Renal cortical epithelial cell (primary cell): ENCODE measurements around the gene NOC4L. TPM values are rescaled to one million over a fixed set of nuclear protein-coding genes. Genes with fewer than 3 reads are reported as not detected.
A peak's percentile ranks its signal among the peaks of the same experiment; 100 is the strongest.
"Not testable (repeated sequence)": the region's sequence is repeated elsewhere in the genome, so short reads cannot be mapped to it uniquely, and the experiment has no call there.

Source experiments
- DNase-seq: peaks from one replicate; pipeline ENCODE4 v3.0.0-alpha.2; 2011; ENCODE audit warnings: low read depth
- total RNA-seq: library from RNA; depleted of rRNA; stranded (reverse); fragments of >200 nt; gene quantifications from 2 replicates; pipeline ENCODE4 v1.2.3, GENCODE V29; 2014

The NOC4L gene
- total RNA-seq, 1 donor from 2014 or later, result 16.9 TPM

DNA sequence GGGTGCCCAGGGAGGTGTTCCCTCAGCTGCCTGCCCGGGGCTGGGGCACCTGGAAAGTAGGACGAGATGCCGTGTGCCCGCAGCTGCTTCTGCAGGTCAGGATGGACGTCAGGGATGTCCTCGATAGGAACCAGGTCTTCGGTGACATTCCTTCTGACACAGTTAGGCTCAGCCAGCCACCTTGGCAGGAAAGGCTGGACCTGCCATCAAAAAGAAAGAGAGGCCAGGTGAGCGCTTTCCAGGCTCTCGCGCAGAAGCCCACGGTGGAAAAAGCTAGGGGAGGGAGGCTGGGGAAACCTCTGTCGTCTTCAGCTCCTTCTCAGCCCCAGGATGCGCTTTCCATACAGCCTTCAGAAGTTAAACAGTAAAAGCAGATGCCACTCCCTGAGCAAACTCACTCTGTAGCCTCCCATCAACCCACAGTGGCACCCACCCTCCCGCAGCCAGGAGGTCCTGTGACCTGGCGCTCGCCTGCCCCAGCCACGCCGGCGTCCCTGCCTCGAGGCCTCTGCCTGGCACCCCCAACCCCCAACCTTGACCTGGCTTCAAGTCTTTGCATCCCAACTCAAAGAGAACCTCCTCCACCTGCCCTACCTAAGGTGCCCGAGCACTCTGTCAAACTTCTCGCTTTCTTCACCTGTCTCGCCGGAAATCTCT is 1.4 kb upstream of the NOC4L start:
- DNase-seq, result no peak

DNA sequence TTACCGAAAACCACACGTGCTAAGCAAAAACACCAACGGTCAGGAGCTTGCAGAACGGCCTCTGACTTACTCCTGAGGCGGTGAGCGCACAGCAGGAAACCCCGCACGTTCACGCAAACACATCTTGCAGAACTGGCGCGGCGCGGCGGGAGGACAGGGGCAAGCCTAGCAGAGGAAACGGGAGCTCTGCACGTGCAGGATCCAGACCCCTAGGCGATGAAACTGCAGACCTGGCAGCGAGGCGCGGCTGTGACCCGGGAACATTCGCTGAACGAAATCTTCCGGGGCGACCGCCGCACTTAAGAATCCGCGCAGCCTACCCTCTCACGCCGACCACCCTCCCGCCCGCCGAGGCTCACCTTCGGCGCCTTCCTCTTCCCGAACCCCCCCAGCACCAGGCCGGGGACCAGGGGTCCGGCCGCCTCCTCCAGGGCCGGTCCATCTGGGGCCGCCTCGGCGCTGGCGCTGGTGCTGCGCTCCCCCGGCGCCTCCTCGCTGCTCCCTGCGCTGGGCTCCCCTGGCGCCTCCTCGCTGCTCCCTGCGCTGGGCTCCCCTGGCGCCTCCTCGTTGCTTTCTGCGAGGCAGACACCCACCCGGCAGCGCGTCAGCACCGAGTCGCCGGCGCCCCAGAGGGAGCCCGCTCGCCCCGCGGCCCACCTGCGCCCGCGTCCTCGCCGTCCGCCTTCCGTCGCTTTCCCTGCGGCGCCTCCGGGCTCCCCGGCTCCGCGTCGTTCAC is 753 bp upstream of the NOC4L start:
- no peak for DNase-seq

DNA sequence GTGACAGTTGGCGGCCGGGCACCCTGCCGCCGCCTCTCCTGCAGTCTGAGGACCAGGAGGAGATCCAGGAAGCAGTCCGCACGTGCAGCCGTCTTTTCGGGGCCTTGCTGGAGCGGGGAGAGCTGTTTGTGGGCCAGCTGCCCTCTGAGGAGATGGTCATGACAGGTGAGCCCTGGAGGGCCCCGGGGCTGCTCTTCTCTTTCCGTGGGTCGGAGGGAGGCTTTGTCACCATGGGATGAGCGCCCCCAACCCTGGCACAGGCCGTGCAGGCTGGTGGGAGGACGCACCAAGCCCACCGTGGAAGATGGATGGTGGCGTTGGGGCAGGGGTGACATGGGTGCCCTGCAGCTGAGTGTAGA is 532 bp downstream of the NOC4L start:
- DNase-seq, result no peak

DNA sequence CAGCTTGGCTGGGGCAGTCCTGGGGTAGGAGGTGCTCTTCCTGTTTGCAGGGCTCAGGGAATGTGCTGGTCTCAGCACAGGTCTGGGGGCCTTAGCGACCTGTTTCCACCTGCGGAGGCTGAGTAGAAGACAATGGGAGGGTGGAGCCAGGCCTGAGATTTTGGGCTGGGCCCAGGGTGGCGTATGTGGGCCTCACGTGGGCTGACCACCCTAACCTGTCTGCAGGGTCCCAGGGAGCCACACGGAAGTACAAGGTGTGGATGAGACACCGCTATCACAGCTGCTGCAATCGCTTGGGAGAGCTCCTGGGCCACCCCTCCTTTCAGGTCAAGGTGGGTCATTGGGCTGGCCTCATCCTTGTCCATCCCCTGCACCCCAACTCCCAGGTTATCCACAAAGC is 1.1 kb downstream of the NOC4L start:
- no peak for DNase-seq

DNA sequence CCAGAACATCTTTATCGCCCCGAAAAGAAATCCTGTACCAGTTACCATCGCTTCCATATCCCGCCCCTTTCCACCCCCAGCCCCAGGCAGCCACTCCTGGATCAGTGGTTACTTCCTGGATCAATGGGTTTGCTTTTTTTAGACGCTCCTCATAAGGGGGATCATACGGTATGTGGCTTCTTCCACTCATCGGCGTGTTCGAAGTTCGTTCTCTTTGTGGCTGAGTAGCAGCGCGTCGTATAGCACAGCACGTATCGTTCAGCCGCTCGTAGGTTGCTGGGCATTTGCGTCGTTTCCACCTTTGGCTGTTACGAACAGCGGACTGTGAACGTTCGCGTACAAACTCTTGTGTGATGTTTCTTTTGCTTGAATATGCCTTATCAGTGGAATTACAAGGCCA is 1.8 kb downstream of the NOC4L start:
- no peak for DNase-seq

DNA sequence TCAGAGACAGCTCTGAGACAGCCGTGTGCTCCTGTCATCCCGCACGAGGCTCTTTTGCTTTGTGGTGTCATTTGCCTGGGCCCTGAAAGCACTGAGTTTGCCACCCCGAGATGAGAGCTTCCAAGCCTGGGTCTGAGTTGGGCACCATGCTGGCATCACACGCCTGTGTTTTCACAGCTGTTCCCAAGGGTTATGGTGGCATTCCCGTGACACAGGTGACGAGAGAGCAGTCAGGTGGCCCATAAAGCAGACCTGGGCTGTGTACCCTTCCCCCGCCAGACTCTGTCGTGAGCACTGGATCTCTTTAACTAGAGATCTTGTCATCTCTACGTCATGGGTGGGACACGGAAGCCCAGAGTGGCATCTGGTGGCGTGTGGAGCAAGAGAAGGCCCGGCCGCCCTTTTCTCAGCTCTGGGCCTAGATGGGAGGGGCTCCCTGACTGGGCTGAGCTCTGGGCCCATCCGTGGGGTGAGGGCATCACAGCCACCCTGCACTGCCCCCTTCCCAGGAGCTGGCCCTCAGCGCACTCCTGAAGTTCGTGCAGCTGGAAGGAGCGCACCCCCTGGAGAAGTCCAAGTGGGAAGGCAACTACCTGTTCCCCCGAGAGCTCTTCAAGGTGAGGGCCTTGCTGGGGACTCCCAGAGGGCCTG is 2.6 kb downstream of the NOC4L start:
- DNase-seq, result no peak

DNA sequence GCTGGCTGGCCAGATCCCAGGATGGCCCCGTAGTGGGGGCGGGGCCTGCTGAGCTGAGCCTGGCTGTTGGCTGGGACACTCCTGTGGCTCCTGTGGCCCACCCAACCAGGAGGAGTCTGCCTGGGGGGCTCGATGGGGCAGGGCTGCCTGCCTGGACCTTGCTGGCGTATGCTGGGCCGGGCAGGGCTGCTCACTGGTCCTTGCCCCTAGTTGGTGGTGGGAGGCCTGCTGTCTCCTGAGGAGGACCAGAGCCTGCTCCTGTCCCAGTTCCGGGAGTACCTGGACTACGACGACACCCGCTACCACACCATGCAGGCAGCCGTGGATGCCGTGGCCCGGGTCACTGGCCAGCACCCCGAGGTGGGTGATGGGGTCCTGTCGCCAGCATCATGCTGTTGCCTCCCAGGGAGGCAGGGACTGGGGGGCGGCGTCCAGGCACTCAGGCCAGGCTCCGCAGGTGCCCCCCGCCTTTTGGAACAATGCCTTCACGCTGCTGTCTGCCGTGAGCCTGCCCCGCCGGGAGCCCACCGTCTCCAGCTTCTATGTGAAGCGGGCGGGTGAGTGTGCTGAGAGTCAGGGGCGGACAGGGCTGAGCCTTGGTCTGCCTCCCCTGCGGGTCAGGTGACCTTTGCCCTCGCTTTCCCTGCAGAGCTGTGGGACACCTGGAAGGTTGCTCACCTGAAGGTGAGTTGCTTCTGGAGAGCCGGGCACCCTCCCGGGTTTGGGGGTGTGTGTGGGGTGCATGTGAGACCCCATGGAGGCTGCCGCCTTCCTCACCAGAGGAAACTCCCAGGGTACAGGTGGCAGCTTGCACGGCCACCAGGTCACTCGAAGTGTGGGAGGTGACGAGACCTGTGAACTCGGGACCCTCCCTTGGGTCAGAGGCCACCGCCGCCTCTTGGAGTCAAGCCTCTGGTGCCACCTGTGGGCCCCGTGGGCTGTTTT is 3.4 kb downstream of the NOC4L start:
- DNase-seq, result no peak

DNA sequence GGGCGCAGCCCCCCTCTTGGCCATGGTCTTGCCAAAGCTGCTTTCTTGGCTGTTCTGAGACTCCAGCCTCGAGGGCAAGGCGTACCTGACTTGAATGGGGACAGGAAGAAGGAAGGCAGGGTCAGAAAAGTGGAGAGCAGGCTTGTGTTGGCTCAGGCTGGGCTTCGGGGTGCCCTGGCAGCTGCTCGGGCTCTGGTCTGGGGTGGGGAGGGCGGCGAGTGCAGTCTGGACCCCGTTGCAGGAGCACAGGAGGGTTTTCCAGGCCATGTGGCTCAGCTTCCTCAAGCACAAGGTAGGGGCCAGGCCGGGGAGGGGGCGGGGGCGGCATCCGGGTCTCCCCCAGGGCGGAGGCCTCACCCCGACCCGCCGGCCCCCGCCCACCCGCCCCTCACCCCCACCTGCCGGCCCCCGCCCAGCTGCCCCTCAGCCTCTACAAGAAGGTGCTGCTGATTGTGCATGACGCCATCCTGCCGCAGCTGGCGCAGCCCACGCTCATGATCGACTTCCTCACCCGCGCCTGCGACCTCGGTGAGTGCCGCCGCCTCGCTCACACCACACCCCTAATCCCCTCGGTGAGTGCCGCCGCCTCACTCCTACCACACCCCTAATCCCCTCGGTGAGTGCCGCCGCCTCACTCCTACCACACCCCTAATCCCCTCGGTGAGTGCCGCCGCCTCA is 4.2 kb downstream of the NOC4L start:
- no peak for DNase-seq

DNA sequence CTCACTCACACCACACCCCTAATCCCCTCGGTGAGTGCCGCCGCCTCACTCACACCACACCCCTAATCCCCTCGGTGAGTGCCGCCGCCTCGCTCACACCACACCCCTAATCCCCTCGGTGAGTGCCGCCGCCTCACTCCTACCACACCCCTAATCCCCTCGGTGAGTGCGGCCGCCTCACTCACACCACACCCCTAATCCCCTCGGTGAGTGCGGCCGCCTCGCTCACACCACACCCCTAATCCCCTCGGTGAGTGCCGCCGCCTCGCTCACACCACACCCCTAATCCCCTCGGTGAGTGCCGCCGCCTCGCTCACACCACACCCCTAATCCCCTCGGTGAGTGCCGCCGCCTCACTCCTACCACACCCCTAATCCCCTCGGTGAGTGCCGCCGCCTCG is 5.3 kb downstream of the NOC4L start:
- DNase-seq, result not testable (repeated sequence)

DNA sequence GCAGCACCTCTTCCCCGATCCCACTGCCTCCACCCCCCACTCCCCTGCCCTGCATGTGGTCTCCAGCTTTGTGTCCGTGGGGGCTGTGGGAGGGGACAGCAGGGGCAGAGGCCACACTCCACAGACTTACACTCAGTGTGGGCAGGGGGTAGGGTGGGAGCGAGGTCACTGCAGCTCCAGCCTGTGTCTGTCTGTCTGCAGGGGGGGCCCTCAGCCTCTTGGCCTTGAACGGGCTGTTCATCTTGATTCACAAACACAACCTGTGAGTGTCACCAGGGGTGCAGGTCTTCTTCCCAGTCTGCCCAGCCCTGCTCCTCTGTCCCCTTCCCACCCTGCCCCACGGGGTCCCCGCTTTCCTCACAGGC is 6.5 kb downstream of the NOC4L start:
- DNase-seq, result no peak

DNA sequence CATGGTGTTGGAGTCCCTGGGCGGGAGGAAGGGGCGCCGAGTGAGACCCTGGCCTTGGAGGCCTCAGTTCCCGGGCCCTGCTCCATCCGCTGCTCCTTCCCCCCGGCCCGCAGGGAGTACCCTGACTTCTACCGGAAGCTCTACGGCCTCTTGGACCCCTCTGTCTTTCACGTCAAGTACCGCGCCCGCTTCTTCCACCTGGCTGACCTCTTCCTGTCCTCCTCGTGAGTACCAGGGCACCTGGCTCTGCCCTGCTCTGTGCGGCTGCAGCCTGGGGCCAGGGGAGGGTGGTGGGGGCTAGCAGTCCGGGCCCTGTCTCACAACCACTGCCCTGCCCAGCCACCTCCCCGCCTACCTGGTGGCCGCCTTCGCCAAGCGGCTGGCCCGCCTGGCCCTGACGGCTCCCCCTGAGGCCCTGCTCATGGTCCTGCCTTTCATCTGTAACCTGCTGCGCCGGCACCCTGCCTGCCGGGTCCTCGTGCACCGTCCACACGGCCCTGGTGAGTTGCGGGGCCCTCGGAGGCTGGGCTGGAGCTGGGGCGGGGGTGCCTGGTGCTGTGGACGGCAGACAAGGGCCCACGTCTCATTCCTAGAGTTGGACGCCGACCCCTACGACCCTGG is 7.0 kb downstream of the NOC4L start:
- no peak for DNase-seq

DNA sequence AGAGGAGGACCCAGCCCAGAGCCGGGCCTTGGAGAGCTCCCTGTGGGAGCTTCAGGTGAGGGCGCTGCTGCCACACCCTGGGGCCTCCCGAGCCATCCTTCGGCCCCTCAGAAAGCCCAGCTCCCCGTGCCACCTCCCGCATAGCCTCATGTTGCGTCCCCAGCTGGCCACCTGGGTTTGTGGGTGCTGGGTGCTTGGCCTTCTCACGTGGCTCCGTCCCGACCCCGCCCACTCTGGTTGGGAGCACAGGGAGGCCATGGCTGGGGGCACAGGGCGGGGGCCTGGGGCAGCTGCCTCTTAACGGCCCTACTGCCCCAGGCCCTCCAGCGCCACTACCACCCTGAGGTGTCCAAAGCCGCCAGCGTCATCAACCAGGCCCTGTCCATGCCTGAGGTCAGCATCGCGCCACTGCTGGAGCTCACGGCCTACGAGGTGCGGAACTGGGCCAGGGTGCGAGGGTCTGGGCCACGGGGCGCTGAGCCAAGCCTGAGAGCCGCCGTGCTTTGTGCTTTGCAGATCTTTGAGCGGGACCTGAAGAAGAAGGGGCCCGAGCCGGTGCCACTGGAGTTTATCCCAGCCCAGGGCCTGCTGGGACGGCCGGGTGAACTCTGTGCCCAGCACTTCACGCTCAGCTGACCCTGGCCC is 7.6 kb downstream of the NOC4L start:
- no peak for DNase-seq

DNA sequence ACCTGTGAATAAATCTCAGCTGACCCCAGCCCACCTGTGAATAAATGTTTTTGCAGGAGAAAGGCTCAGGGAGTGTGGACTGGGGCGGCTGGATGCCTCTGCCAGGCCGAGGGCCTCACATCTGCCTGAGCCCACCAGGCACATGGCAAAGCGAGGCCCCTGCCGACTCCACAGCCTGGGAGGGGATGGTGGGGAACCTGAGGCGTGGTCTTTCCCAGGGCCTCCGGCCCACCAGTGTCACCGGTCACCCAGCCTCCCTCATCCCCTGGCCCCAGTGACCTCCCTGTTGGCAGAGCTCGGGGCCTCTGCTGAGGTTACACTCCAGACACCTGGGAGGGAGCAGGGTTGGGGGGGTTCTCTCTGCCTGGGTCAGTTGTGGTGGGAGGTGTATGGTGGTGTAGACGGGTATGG is 8.2 kb downstream of the NOC4L start:
- no peak for DNase-seq

DNA sequence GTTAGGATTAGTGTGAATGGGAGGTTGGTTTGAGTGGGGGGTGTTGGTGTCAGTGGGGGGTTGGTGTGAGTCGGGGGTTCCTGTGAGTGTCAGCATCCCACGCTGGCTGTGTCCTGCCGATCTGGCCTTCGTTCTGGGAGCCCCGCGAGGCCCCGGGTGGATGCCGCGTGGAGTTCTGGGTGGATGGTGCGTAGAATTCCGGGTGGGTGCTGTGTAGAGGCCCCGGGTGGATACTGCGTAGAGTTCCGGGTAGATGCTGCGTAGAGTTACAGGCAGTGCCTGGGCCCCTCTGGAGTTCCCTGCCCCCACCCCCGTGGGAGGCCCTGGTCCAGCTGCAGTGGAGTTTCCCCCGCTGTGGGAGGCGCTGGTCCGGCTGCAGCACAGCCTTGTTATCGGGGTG is 8.7 kb downstream of the NOC4L start:
- DNase-seq, result no peak

DNA sequence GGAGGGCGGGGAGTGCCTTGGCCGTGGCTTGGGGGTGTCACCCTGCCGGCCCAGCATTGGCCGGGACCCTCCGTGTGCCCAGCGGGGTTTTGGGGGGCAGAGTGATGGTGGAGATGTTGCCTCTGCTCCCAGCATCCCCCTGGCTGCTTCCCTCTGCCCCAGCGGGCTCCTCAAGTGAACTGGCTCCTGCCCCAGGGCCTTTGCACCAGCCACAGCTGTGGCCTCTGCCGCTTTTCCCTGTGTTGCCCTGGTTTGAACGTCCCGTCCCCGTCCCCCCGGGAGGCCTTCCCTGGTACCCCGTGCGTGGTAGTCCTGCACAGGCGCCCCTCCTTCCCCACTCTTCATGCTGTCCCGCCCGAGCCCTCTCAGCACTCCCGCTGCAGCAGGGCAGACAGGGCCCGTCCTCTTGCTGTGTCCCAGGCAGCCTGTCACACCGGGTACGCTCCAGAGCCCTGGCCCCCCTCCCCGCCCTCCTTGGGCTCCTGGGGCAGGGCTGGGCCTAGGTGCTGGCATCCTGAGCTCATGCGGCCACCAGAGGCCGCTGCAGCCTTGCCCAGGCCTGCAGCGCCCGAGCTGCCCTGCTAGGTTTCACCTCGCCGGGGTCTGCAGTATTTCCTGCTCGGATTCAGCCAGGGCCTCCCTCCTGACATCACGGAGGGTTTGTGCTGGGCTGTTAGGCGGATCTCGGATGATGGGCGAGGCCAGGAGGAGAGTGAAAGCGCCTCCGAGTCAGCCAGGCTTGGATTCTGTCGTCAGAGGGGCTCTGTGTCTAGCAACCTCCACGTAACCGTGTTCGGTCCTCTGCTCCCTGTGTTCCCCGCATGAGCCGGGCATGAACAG is 9.5 kb downstream of the NOC4L start:
- DNase-seq, result peak; percentile 41

DNA sequence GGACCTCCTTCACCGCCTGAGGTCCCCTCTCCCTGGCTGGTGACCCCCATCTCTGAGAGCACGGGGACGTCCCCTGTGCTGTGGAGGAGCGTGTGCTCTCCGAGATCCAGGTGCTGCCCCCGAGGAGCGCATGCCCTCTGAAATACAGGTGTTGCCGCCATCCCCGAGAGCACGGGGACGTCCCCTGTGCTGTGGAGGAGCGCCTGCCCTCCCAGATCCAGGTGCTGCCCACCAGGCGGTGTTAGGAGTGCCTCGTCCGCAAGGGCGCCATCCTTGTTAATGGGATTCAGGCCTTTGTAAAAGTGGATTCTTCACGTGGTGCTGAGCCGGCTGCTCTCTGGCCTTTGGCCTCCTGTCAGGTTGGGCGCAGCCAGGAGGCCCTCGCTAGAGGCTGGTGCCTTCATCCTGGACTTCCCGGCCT is 10.1 kb downstream of the NOC4L start:
- no peak for DNase-seq

DNA sequence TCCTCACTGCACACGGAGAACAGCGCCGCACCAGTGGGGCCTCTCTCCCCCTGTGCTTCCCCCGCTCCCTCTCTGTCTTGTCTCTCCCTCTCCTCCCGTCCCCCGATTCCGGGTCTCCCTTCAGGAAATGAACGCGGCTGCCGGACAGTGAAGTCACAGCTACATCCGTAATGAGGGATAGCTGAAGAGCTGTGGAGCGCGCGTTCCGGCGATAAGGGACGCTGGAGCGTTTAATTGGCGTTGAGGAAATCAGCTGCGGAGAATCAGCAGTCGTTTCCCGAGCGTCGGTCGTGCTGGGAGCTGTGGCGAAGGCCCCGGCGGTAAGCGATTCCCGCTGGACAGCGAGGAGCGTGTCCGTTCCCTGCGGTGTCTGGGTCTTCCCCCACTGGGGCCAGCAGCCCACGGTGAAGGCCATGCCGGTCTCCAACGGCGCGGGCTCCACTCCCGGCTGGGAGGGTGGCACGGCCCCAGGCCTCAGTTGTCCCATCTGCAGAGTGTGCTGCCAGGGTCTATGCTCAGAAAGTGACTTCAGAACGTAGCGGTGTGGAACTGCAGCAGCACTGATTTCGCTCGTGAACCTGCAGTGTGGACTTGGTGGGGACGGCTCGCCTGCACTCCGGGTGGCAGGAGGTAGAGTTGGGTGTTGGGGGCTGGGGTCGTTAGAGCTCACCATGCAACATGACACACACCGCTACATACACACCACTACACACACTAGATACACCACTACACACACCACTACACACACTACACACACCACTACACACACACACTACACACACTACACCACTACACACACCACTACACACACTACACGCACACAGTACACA is 10.9 kb downstream of the NOC4L start:
- DNase-seq, result no peak

DNA sequence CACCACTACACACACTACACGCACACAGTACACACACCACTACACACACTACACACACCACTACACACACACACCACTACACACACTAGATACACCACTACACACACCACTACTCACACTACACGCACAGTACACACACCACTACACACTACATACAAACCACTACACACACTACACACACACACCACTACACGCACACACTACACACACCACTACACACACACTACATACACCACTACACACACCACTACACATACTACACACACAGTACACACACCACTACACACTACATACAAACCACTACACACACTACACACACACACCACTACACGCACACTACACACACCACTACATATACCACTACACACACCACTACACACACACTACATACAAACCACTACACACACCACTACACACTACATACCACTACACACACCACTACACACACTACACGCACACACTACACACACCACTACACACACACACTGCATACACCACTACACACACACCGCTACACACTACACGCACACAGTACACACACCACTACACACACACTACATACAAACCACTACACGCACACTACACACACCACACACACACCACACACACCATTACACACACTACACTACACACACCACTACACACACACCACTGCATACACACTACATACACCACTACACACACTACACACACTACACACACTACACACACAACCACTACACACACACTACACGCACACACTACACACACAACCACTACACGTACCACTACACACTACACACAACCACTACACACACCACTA is 11.7 kb downstream of the NOC4L start:
- no peak for DNase-seq
